GM12873 (cell line): ENCODE measurements around the gene TEX55.

Experiments used
- TF ChIP-seq, protein P1 (sequence below): IDR thresholded peaks from 2 replicates; pipeline ENCODE4 v1.5.1; 2012; ENCODE audit warnings: low read depth, mild to moderate bottlenecking, moderate library complexity, low read length, control low read depth; ENCODE audit not compliant: insufficient read depth; ENCODE audit errors: missing control alignments

The TEX55 gene

GRCh38 chr3:119173325-119173724, 27.4 kb downstream of the TEX55 start, which contains the start of gene UPK1B:
UPK1B (plus strand) TSS chr3:119173598; CDS start chr3:119186742, 13,144 bp downstream.
- TF ChIP-seq, protein P1, sequence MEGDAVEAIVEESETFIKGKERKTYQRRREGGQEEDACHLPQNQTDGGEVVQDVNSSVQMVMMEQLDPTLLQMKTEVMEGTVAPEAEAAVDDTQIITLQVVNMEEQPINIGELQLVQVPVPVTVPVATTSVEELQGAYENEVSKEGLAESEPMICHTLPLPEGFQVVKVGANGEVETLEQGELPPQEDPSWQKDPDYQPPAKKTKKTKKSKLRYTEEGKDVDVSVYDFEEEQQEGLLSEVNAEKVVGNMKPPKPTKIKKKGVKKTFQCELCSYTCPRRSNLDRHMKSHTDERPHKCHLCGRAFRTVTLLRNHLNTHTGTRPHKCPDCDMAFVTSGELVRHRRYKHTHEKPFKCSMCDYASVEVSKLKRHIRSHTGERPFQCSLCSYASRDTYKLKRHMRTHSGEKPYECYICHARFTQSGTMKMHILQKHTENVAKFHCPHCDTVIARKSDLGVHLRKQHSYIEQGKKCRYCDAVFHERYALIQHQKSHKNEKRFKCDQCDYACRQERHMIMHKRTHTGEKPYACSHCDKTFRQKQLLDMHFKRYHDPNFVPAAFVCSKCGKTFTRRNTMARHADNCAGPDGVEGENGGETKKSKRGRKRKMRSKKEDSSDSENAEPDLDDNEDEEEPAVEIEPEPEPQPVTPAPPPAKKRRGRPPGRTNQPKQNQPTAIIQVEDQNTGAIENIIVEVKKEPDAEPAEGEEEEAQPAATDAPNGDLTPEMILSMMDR = no peak

DNA sequence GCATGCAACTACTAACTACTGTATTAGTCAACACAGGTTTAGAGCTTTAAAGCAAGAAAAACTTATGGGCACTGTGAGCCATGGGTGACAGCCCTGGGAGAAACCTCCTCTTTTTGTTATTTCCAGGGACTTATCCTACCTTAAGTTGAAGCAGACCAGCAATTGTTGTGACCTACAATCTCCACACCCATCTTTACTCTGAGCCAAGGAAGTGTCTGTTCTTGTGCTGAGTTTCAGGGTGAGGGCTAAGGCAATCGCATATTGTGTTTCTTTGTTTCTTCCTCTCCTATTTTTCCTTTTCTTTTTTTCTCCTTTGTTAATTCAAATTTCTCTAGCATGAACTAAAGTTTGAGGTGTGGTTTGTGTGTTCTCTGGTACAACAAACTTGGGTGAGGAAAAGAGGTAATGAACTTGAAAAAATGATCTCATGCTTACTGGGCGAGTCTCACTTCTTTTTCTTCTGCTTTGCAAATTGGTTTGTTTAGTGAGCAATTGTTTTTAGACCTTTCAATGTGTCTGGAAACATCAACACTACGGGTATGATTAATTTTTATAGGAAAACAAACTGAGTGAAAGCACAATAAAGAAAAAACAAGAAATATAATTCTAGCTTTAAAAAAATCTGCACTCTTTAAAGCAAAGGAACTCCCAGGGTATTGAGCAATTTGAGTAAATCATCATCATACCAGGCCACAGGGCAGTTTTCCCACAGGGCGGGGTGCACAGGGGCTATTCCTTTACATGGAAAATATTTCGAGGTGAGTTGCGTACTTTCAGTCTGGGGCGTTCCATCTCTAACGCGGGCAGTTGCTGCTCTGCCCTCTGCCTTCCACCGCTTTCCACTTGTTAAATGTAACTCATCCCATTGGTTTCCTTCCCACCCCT, 30.1 kb downstream of the TEX55 start:
- TF ChIP-seq, protein P1 = no peak

DNA sequence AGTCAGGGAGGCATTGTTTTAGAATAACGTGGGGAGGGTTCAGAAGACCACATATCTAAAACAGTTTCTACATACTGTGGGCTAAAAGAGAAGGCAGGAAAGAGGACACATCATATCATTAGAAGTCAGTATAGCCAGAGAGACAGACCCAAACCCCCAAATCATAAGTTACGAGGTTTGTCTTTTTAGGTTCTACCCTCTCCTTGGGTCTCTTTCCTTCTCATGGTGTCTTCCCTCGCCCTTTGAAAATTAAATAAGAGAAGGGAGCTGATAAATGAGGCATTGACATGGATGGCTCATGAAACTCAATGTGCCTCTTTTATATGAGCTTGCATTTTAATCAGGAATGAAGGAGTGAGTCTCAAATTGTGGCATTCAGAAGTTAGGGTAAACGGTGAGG, 30.8 kb downstream of the TEX55 start:
- TF ChIP-seq, protein P1 = no peak

- TF ChIP-seq, protein P1 = no peak
These were observed 31.4 kb downstream of the TEX55 start for GRCh38 chr3:119177321-119177720.

- TF ChIP-seq, protein P1 = no peak
These were observed 35.8 kb downstream of the TEX55 start for GRCh38 chr3:119181765-119182164.

- TF ChIP-seq, protein P1 = no peak
These were observed 38.1 kb downstream of the TEX55 start for GRCh38 chr3:119184111-119184510.

DNA sequence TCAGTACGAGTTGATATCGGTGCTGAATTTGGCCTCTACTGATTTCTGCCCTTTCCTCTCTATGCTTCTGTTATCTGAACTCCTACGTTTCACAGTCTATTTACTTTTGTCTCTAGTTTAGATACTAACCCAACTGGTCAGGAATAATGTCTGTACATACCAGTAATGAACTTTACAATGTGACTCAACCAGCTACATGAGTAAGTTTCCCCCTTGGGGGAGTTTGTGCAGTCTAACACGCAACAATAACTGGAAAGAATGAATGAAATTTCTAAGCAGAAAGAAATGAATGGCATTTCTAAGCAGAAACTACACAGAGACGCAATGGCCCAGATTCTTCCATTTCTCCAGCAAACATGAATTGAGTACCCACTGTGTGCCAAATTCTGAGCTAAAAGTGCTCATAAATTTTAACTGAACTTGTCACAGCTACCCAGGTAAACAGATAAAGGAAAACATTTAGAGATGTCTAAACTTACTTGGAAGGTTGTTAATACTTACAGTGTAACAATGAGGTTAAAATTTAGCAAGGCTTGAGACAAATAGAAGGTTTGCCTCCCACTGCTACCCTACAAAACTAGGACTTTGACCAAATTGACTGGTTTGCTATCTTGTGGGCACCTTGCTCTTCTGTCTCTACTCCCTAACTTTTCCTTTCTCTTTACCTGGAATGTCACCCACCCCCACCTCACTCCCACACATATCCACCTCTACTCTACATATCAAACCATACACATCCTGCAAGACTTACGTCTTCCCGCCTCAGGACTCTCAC, 39.0 kb downstream of the TEX55 start:
- TF ChIP-seq, protein P1 = no peak
